Activated CD8-positive, alpha-beta T cell treated with anti-CD3 and anti-CD28 coated beads for 36 hours (primary cell): ENCODE measurements around the gene SLC25A47. TPM values are rescaled to one million over a fixed set of nuclear protein-coding genes. Genes with fewer than 3 reads are reported as not detected.

Experiments
- ATAC-seq: fragments of 200-7000 bp; cut with Tn5 transposase; one replicate; pipeline ENCODE4 v1.10.0; 2021; ENCODE audit warnings: mild to moderate bottlenecking, moderate library complexity
- CTCF ChIA-PET: fragments of 350-600 bp; sonication (Branson Sonifier 250); formaldehyde crosslinking; loops from one replicate; lab custom pipeline; 2021; ENCODE audit warnings: antibody characterized with exemption; lab: Charles Lee
- POLR2A ChIA-PET: fragments of 350-600 bp; sonication (Branson Sonifier 250); formaldehyde crosslinking; loops from one replicate; lab custom pipeline; 2021; ENCODE audit warnings: antibody characterized with exemption; lab: Charles Lee
- DNase-seq: peaks from one replicate; pipeline ENCODE4 v3.0.0-alpha.2; 2020
- H3K27ac Mint-ChIP-seq: one replicate; pipeline ENCODE4 v1.8.0; 2021; ENCODE audit warnings: mild to moderate bottlenecking, mixed read lengths
- H3K27me3 Mint-ChIP-seq: one replicate; pipeline ENCODE4 v1.8.0; 2021; ENCODE audit warnings: mixed read lengths
- H3K36me3 Mint-ChIP-seq: one replicate; pipeline ENCODE4 v1.8.0; 2021; ENCODE audit warnings: low read depth, mixed read lengths
- H3K4me1 Mint-ChIP-seq: one replicate; pipeline ENCODE4 v1.8.0; 2021; ENCODE audit warnings: low read depth, mixed read lengths
- H3K4me3 Mint-ChIP-seq: one replicate; pipeline ENCODE4 v1.8.0; 2021; ENCODE audit warnings: mild to moderate bottlenecking, moderate library complexity, mixed read lengths
- H3K9me3 Mint-ChIP-seq: one replicate; pipeline ENCODE4 v1.8.0; 2021; ENCODE audit warnings: mixed read lengths
- CTCF ChIP-seq: fragments of 200-600 bp; IDR thresholded peaks from one replicate; pipeline ENCODE4 v1.8.0; 2022; ENCODE audit warnings: antibody characterized with exemption, mild to moderate bottlenecking
- intact Hi-C: fragments of 100-400 bp; cut with micrococcal nuclease; formaldehyde crosslinking; loops from one replicate; pipeline ENCODE4 v1.10.0; 2022
- total RNA-seq, 2 experiments: library from RNA; stranded (reverse); gene quantifications; one replicate each; pipeline ENCODE4 v1.2.3, GENCODE V29; 2021

The SLC25A47 gene
- total RNA-seq, 2 experiments from 2014 or later, result not detected

DNA sequence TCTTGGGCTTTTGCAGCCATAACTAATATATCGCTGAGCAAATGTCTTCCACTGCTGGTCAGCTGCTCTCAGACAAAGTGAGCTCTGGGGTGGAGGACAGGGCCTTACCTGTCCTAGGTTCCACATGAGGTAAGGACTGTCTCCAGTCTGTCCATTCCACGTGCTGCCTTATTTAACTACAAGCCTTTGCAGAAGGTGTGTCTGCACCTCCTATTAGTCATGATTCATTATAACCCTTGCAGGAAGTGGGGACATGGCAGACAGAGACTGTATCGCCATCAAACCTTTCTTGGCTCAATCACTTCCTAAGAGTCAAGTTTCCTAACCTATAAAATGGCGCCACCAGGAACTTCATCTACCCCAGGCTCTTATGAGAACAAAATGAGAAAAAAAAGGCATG is 46.9 kb downstream of the SLC25A47 start:
- DNase-seq (no peak), ATAC-seq (no peak)
- H3K27me3 Mint-ChIP-seq, result no peaks in the 10 kb centered on the region
- ChIA-PET POLR2A (interaction anchor here (0.6 to 6.5 kb wide), 8 partner anchors 9 to 1810 kb away, joined by 3 to 59 read pairs (median 3); no protein-coding TSS in a partner anchor), CTCF (no interaction called here)
- peak overlapping the region; percentile 15 for H3K4me3 Mint-ChIP-seq
- intact Hi-C loops, result loop anchor here (10.0 kb wide), 3 partner anchors 65 to 395 kb away; partner anchors contain the start of genes EVL and SLC25A29
- no peaks in the 10 kb centered on the region for H3K9me3 Mint-ChIP-seq
- H3K27ac Mint-ChIP-seq, result peak overlapping the region; percentile 21
- H3K4me1 Mint-ChIP-seq, result peaks cover 62% of the 10 kb centered on the region
- H3K36me3 Mint-ChIP-seq, result peaks cover 89% of the 10 kb centered on the region
- no peak for TF ChIP-seq CTCF

DNA sequence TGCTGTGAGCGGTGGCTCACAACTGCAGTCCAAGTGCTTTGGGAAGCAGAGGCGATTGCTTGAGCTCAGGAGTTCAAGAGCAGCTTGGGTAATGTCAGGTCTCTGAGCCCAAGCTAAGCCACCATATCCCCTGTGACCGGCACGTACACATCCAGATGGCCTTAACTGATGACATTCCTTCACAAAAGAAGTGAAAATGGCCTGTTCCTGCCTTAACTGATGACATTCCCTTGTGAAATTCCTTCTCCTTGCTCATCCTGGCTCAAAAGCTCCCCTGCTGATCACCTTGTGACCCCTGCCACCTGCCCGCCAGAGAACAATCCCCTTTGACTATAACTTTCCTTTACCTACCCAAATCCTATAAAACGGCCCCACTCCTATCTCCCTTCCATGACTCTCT is 48.6 kb downstream of the SLC25A47 start:
- CTCF ChIA-PET, result interaction anchor here (1.2 to 1.6 kb wide), 3 partner anchors 8 to 13 kb away, joined by 3 to 5 read pairs (median 3); no protein-coding TSS in a partner anchor
- H3K27me3 Mint-ChIP-seq, result no peaks in the 10 kb centered on the region
- H3K36me3 Mint-ChIP-seq, result peaks cover 74% of the 10 kb centered on the region
- peak overlapping the region; percentile 98 for H3K4me3 Mint-ChIP-seq
- POLR2A ChIA-PET, result interaction anchor here (1.1 to 6.5 kb wide), 6 partner anchors 11 to 198 kb away, joined by 3 to 59 read pairs (median 4); no protein-coding TSS in a partner anchor
- no peaks in the 10 kb centered on the region for H3K9me3 Mint-ChIP-seq
- intact Hi-C loops, result loop anchor here (10.0 kb wide), 3 partner anchors 67 to 397 kb away; partner anchors contain the start of genes EVL and SLC25A29
- peak overlapping the region; percentile 75 for H3K27ac Mint-ChIP-seq
- no peak for DNase-seq
- ATAC-seq, result no peak
- no peak for TF ChIP-seq CTCF
- peaks cover 57% of the 10 kb centered on the region for H3K4me1 Mint-ChIP-seq

GRCh38 chr14:100372357-100373048 is 49.4 kb downstream of the SLC25A47 start:
- DNase-seq (no peak), ATAC-seq (no peak)
- intact Hi-C loops, result loop anchor here (10.0 kb wide), 3 partner anchors 68 to 398 kb away; partner anchors contain the start of genes EVL and SLC25A29
- Mint-ChIP-seq H3K4me3 (peak overlapping the region; percentile 98), H3K4me1 (peaks cover 60% of the 10 kb centered on the region), H3K9me3 (no peaks in the 10 kb centered on the region), H3K27ac (peak overlapping the region; percentile 100), H3K27me3 (no peaks in the 10 kb centered on the region), H3K36me3 (peaks cover 69% of the 10 kb centered on the region)
- TF ChIP-seq CTCF, result no peak
- POLR2A ChIA-PET, result interaction anchor here (0.8 to 6.5 kb wide), 8 partner anchors 12 to 64 kb away, joined by 3 to 59 read pairs (median 4); no protein-coding TSS in a partner anchor
- CTCF ChIA-PET, result interaction anchor here (0.7 to 1.6 kb wide), 4 partner anchors 11 to 86 kb away, joined by 3 to 5 read pairs (median 3); no protein-coding TSS in a partner anchor

- intact Hi-C loops, result loop anchor here (10.0 kb wide), 3 partner anchors 69 to 399 kb away; partner anchors contain the start of genes EVL and SLC25A29
- peaks cover 53% of the 10 kb centered on the region for H3K36me3 Mint-ChIP-seq
- H3K27ac Mint-ChIP-seq, result peak overlapping the region; percentile 100
- H3K4me1 Mint-ChIP-seq, result peaks cover 51% of the 10 kb centered on the region
- H3K4me3 Mint-ChIP-seq, result peak overlapping the region; percentile 98
- DNase-seq (no peak), ATAC-seq (no peak)
- ChIA-PET POLR2A (interaction anchor here (1.0 to 2.0 kb wide), 7 partner anchors 11 to 311 kb away, joined by 3 to 9 read pairs (median 5); no protein-coding TSS in a partner anchor), CTCF (interaction anchor here (1.1 to 1.4 kb wide), 3 partner anchors 9 to 152 kb away, joined by 3 read pairs; no protein-coding TSS in a partner anchor)
- H3K27me3 Mint-ChIP-seq, result no peaks in the 10 kb centered on the region
- no peaks in the 10 kb centered on the region for H3K9me3 Mint-ChIP-seq
- no peak for TF ChIP-seq CTCF
These were observed 51.1 kb downstream of the SLC25A47 start for GRCh38 chr14:100374270-100374669.
